ENCODE results near the gene TSPAN1.
A peak's percentile ranks its signal among the peaks of the same experiment; 100 is the strongest.

The TSPAN1 gene

DNA sequence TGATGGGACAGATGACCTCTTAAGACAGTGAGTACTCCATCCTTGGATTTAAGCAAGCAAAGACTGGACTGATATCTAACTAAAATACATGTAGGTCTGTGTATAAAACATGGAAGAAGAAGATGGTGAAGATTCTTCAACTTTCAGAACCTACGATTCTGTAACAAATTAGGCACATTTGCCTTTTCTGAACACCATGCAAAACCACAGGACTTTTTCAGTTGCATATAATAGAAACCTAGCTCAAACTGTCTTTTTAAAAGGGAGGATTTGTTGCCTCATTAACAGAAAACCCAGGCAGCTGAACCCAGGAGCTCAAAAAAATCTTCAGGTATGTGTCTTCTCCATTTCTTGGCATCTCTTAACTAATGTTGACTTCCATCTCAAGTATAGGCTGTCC is 14.7 kb upstream of the TSPAN1 start:
- DNase-seq (ENCODE audit: low spot score): no peak

DNA sequence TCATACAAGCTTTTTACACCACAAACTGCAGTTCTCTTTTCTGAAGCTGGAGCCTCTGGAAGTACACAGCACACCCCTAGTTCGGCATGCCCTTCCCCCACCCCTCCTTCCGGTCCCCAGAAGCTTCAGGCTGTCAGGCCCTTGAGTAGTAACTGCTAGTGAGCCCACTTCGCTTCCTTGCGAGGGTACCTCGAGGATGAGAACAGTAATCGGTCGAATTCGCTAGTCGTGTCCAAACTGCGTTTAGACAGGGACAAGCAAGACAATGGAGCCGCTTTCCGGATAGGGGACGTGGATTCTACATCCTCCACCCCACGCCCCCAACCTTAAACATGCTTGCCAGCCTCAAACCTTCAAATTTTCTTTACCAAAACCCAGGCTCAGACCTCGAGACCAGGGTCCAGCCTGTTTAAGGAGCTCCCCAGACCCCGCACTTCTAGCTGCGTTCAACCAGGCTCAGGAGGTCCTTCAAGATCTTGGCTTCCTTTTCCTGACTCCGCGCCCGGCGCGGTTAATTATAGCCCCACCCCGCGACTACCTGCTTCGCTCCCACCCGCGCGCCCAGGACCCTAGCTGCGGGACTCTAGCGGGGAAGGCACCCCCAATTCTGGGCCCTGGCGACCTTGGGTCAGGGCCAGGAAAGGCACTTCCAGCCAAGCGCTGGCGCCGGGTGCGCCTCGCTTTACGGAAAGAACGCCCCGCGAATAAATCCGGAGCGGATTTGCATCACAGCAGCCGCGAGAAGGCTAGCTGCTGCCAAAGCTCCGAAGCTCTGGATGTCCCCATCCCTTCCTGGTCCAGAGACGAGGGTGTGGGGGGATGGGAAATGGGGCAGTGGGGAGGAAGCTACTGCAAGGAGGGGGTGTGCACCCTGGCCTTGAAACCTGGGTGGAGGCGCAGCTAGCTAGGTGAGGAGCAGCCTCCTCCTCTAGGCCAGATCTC is 8.1 kb upstream of the TSPAN1 start:
- no peak for DNase-seq (ENCODE audit: low spot score)

DNA sequence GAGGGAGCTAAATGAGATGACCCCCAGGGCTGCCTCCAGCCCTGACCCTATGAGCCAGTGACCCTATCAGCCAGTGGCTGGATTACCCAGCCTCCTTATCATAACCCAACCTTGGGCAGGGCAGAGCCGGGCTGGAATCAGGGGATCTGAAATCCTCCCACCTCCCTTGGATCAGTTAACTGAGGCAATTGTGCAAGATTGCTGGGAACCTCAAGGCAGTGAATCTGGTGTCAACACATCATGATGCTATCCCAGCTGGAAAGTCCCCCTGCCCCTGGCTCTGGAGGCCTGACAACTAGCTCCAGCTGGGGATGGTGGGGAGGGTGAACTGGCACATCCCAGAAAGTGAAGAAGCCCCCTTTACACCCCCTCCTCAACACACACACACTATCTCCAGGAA is 6.4 kb upstream of the TSPAN1 start:
- no peak for DNase-seq (ENCODE audit: low spot score)

DNA sequence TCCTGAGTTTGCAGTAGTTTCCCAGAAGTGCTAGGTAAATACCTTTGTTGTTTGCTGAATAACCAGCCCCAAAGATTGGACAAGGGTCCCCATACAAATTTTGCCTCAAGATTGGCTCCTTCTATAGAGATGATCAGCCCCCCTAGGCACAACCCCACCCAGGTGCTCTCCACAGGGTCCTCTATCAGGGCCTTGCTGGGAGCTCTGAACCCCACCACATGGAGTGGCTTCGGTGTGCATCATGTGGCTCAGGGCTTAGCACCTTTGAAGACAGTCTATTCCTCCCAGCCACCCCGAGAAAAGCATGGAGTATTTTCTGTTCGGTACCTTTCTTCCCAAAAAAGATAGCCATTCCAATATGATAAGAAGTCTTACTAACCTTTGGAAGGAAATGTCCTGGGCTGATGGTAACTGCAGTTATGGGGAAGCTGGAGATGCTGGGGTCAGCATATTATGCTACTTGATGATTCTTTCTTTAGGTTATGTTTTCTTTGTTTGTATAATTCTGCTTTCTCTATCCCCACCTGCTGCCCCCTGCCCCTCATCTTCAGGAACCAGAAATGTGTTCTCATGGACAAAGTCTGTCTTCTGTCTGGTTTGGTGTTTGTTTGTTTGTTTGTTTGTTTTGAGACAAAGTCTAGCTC is 5.0 kb upstream of the TSPAN1 start:
- DNase-seq (ENCODE audit: low spot score): no peak

DNA sequence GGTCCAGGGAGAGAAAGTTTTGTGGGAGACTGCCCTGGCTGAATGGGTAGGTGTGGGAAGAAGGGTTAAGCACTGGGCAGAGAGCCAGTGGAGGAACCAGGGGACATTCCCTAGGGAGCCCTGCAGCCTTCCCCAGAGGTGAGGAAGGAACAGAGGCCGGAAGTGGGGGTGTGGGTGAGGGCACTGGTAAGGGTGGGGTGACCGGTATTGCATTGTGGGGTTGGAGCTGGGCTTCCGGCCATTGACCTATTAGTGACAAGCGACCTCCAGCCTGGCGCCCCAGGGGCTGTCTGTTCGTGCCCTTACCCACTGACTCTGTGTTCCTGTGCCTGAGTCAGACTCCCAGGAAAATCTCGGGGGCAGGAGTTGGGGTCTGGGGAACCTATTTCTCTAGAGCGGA is 3.5 kb upstream of the TSPAN1 start:
- DNase-seq (ENCODE audit: low spot score): no peak

DNA sequence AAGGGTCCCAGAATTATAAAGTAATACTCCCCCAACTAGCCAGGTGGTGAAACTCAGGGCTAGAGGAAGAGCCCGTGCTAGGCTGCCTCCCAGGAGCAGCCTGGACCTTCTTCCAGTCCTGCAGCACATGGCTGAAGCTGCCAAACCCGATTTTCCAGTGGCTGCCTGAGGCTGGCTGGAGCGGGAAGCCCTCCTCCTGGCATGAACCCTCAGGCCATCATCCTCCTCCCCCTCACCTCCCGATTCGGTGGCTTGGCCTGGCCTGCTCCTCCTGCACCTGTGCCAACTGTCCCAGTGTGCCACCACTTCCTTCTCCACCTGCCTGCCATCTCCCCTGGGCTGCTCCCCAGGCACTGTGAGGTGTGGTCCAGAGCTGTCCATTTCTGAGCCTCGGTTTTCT is 3.0 kb upstream of the TSPAN1 start:
- DNase-seq (ENCODE audit: low spot score): no peak

DNA sequence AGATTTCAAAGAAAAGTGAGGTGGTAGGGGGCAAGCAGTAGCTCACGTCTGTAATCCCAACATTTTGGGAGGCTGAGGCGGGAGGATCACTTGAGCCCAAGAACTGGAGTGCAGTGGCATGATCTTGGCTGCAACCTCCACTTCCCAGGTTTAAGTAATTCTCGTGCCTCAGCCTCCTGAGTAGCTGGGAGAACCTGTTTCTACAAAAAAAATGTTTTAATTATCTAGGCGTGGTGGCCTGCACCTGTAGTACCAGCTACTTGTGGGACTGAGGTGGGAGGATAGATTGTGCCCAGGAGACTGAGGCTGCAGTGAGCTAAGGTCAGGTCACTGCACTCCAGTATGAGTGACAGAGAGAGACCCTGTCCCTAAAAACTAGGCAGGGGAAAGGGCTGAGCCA is 2.6 kb upstream of the TSPAN1 start:
- DNase-seq (ENCODE audit: low spot score): no peak

DNA sequence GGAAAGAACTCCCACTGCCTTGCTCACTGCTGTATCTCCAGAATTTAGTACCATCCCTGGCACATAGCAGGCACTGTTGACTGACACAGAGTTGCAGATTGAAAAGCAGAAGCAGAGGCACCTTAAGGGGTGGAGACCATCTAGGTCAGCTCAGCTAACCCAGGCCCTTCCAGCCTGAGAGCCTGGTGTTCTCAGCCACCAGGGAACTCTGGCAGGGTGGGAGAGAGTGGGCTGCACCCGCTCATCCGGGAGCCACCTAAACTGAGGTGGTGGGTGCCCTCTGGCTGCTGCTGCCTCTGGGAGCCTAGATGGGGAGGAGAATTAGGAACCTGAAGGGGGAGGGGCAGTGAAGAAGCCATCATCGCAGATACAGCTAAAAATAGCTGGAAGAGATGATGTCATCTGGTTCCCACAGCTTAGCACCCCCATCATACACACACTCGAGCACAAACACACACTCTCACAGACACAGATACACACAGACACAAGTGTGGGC is 1.5 kb upstream of the TSPAN1 start:
- DNase-seq (ENCODE audit: low spot score): no peak

DNA sequence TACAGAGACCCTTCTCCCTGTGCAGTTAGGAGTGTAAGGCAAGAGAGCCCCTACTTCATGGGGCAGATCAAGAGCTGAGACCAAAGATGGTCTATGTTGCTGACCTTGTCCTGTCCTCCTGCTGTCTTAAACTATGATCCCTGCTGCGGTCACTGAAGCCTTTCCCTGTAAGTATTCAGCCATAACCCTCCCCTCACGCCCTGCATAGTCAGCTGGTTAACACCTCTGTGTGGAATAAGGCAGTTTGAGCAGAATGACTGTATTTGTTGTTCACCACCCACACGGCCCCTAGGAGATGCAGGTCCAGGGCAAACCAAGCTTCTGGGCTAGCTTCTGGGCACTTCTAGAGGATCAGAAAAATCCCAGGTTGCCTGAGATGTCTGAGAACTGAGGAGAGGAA is 356 bp downstream of the TSPAN1 start:
- no peak for DNase-seq (ENCODE audit: low spot score)

DNA sequence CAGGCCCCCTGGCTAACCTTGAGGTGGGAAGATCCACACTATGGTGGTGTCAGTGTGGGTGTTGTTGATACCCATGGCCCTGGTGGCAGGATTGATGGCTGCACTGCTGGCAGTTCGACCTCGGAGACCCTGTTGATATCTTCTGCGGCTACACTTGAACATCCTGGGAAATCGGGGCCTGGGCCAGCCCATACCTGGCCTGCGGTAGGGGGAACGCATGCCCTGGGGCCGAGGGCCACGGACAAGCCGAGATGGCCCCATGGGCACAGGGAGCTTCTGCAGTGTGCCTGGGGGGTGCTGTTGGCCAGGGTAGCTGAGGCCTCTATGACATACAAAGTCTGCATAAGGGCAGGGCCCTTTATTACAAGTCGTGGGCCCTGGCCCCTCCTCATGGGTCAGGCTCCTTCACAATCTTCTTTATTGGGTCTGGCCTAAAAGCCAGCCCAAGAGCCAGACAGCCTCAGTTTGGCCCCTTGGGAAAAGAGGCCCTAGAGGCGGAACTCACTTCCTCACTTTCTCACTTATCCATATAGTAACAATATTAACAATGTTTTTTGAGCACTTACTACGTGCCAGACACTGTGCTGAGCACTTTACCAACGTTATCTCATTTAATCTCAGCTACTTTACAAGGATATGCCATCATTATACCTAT is 1.5 kb downstream of the TSPAN1 start, which contains the start of gene P3R3URF:
Gene P3R3URF (minus strand): TSS at position 278 of the 655 bp plus-strand sequence. CDS start 17 bp downstream, at position 261.
- DNase-seq (ENCODE audit: low spot score): no peak

DNA sequence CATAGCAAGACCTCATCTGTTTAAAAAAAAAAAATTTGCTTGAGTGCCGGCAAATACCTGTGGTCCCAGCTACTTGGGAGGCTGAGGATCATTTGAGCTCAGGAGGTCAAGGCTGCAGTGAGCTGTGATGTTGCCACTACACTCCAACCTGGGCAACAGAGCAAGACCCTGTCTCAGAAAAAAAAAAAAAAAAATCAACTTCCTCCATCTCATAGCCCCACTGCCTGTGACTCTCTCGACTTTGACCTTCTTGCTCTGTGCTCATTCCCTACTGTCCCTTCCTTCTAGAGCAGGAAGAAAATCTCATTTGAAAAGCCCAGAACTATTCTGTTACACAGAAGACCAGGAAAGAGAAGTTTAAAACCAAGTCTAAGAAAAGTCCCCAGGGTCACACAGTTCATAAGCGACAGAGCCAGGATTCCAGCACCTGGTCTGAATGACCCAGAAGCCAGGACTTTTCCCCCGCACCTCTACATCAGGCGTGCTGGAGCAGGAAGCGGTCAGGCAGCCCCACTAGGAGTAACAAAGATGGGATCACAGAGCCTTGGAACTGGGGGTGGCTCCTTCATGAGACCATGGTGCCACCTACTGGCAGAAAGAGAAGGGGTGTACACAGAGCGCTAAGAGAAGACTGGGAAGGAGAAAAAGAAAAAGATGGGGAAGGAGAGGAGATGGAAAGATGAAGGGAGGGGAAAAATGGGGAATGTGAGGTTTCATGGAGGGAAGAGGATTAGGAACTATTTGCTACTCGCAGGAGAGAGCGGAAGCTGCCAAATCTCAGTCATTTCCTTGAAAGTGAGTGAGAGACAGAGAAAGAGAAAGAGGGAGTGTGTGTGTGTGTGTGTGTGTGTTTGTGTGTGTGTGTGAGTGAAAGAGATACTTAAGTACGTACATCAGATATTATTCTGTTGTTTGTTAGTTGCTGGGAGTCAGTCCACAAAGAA is 4.5 kb downstream of the TSPAN1 start:
- DNase-seq (ENCODE audit: low spot score): peak; percentile 87

DNA sequence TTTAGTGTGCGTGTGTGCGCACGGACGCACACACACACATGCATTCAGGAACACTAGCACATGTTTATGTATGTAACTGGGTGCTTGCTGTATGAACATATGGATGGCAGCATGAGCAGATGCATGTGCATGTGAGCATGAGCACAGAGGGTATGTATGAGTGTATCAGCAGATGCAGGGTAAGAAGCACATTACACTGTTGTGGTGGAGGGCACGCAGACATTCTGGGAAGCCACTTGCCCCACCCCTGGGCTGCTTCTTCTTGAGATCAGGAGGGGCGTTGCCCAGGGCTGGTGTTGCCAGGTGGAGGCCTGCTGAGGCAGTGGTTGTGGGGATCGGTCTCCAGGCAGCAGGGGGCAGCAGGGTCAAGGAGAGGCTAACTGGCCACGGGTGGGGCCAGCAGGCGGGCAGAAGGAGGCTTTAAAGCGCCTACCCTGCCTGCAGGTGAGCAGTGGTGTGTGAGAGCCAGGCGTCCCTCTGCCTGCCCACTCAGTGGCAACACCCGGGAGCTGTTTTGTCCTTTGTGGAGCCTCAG is 5.3 kb downstream of the TSPAN1 start:
- no peak for DNase-seq (ENCODE audit: low spot score)

DNA sequence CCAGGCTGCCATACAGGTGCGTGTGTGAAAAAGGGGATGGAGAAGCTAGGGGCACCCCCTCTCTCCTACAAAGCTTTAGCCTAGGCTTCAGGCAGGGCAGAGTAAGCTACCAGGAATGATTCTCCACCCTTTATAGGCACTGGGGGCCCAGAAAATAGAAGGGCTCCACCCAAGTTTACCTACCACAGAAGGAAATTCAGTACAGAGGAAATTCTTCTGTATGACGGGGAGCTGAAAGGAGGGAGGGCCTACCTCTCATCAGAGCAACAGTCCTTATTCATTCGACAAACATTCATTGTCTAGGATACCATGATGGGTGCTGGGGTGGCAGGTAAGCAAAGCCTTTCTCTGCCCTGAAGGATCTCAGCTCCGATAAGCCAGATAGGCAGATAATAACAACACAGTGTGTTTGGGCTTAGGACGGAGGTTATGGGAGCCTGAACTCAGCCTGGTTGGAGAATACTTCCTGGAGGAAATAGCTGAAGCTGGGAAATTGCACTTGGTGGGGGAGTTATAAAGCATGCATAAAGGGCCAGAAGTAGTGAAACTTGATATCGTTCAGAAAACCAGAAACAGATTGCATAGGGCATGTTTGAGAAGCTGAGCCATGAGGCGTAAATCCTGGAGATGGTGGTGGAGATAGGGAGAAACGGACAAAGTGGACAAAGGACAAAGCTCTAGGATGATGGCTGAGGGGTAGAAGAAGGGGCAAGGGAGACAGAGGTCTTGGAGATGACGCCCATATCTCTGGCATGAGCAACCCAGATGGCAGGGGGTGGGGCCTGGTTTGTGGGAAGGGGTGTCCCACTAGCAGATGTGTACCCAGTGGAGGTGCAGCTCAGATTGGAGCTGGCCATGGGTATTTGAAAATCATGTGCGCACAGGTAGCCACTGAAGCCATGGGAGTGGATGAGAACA is 6.7 kb downstream of the TSPAN1 start:
- no peak for DNase-seq (ENCODE audit: low spot score)

DNA sequence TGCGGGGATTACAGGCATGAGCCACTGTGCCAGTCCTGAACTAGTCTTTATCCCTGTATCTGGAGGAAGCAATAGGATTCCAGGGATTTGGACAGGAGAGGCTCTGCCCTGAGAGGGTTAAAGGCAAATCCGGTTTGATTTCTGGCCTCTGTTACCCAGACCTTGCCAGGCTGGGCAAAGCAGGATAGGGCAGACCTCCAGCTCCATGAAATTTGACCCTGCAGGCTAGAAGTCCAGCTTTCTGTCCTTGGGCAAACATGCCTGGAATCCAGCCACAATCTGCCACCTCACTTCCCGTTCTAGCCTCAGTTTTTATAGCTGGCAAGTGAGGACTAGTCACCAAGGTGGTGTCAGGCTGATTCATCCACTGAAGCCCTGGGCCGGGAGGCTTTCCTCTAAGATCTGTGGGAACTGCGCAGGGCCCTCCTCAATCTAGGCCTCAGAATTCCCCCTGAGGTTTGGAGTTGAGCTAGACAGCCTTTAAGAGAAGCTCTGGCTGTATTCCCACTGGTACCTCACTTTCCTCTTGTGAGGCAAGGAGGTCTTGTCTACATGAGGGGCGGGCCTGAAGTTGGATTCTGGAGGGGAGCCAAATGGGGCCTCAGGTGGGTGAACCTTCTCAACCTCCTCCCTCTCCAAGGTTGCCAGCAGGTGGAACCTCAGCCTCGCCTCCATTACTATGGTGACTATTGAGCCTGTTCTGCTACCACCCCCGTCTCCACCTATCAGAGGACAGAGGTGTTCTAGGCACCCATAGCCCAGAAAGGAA is 8.4 kb downstream of the TSPAN1 start:
- peak; percentile 50 for DNase-seq (ENCODE audit: low spot score)

DNA sequence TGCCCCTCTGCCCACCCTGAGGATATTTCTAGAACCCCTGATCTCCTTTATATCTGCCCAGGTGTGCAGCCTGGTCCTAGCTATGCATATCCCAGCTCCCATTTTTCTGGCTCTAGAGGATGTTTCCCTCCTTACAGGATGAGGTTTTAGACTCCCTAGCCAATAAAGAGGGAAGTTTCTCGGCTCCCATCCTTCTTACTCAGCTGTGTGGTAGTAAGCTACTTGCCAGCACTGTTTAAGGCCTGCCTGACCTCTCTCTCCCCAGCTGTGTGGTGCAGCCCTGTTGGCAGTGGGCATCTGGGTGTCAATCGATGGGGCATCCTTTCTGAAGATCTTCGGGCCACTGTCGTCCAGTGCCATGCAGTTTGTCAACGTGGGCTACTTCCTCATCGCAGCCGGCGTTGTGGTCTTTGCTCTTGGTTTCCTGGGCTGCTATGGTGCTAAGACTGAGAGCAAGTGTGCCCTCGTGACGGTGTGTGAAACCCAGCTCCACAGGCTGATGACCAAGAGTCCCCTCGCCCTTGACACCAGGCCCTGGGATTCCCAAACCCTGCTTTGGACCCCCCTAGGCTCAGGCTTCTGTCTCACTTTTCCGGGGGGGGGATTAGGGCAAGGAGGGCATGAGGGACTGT is 9.2 kb downstream of the TSPAN1 start:
- DNase-seq (ENCODE audit: low spot score): no peak

DNA sequence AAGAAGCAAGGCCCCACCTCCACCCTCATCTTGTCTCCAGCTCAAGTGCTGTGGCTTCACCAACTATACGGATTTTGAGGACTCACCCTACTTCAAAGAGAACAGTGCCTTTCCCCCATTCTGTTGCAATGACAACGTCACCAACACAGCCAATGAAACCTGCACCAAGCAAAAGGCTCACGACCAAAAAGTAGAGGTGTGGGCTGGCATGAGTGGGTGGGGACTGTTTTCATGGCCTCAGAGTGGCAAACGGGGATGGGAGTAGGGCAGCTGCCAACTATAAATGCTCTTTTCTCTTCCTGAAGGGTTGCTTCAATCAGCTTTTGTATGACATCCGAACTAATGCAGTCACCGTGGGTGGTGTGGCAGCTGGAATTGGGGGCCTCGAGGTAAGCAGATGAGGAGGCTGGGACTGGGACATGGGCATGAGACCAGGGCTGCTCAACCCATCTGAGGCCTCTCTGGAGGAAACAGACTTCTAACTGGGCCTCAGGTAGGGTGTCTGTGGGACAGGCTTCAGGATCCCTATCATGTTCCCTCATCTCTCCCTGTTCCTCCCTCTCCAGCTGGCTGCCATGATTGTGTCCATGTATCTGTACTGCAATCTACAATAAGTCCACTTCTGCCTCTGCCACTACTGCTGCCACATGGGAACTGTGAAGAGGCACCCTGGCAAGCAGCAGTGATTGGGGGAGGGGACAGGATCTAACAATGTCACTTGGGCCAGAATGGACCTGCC is 10.2 kb downstream of the TSPAN1 start:
- no peak for DNase-seq (ENCODE audit: low spot score)

DNA sequence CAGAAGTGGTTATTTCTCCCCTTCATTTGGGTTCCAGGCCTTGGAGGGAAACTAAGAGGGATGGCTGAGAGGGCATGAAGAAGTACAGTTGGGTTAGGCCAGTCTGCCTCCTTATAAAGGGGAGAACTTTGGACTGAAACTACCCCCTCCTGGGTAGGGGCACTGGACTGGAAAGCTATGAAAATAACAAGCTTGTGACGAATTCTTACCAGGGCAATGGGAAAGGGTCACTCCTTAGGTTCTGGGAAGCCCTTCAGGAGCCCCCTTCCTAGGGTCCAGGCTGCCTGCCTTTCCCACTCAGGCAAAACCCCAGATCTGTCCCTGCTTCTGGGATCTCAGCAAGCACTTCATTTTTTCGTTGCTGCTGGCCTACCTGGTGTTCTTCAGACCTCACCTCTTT is 11.2 kb downstream of the TSPAN1 start:
- DNase-seq (ENCODE audit: low spot score): no peak

All from HuH-7.5 (cell line).